ENCODE results near the gene KIF1A. TPM values are rescaled to one million over a fixed set of nuclear protein-coding genes. Genes with fewer than 3 reads are reported as not detected.

KIF1A gene
- total RNA-seq, 1 experiment from 2014 or later, result 279 TPM

DNA sequence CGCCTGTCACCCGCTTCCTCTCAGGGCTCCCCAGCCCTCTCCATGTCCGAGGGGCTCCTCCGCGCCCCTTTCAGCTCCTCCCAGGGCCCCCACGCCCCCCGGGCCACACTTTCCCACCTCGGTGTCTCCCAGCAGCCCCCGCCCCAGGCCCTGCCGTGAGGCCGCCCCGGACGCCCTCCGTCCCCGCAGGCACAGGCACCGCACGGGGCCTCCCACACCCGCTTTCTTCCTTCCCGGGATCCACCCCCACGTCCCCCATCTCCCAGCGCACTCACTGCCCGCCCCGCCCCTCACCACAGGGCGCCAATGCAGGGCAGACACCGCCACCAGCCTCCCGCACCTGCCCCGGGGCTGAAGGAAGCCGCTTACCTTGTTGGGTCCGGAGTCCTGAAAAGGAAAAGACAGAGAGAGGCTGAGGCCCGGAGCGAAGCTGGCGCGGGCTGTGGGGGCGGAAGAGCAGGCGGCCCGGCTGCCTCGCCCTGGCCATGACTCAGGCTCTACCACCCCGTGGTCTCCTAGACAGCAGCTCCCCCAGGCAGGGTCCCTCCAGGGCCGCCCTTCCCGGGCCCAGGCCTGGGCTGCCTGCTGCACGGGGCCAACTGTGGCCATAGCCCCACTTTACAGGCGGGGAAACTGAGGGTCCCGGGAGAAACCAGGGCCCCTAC lies 37.7 kb downstream of the KIF1A start:
- Mint-ChIP-seq H3K36me3 (peaks cover 13% of the 10 kb centered on the region; the same call in 1 of the 2 replicates), H3K9me3 (no peaks in the 10 kb centered on the region), H3K4me1 (no peaks in the 10 kb centered on the region), H3K4me3 (no peak overlapping the region), H3K27ac (no peak overlapping the region), H3K27me3 (ENCODE audit: low read depth) (no peaks in the 10 kb centered on the region)
- ChIA-PET POLR2A (interaction anchor here (1.4 kb wide), 1 partner anchor 10 kb away, joined by 3 read pairs; no protein-coding TSS in a partner anchor), CTCF (no interaction called here)
- TF ChIP-seq, protein P1, sequence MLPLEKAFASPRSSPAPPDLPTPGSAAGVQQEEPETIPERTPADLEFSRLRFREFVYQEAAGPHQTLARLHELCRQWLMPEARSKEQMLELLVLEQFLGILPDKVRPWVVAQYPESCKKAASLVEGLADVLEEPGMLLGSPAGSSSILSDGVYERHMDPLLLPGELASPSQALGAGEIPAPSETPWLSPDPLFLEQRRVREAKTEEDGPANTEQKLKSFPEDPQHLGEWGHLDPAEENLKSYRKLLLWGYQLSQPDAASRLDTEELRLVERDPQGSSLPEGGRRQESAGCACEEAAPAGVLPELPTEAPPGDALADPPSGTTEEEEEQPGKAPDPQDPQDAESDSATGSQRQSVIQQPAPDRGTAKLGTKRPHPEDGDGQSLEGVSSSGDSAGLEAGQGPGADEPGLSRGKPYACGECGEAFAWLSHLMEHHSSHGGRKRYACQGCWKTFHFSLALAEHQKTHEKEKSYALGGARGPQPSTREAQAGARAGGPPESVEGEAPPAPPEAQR (CRISPR knock-in tag; IDR thresholded peaks at IDR 0.05), result no peak
- TF ChIP-seq JAZF1 (CRISPR knock-in tag; IDR thresholded peaks at IDR 0.05) (no peak), KAT7 (CRISPR knock-in tag; IDR thresholded peaks at IDR 0.05; ENCODE audit: borderline replicate concordance) (no peak), ZNF232 (CRISPR knock-in tag; IDR thresholded peaks at IDR 0.05) (no peak), RORB (CRISPR knock-in tag; IDR thresholded peaks at IDR 0.05) (no peak), SMAD3 (CRISPR knock-in tag; IDR thresholded peaks at IDR 0.05; ENCODE audit: borderline replicate concordance) (no peak), ZMAT4 (CRISPR knock-in tag; IDR thresholded peaks at IDR 0.05) (no peak), FOXP1 (CRISPR knock-in tag; IDR thresholded peaks at IDR 0.05; ENCODE audit: borderline replicate concordance) (no peak), CREM (CRISPR knock-in tag; IDR thresholded peaks at IDR 0.05) (no peak), SMAD4 (CRISPR knock-in tag; IDR thresholded peaks at IDR 0.05) (no peak), NR3C1 (CRISPR knock-in tag; conservative IDR thresholded peaks at IDR 0.05; ENCODE audit: low read depth) (no peak), JUN (CRISPR knock-in tag; IDR thresholded peaks at IDR 0.05) (no peak), NR1H2 (CRISPR knock-in tag; IDR thresholded peaks at IDR 0.05) (no peak), NFATC4 (CRISPR knock-in tag; IDR thresholded peaks at IDR 0.05) (no peak), NFE2L1 (CRISPR knock-in tag; IDR thresholded peaks at IDR 0.05) (no peak)
- TF ChIP-seq, protein P2, sequence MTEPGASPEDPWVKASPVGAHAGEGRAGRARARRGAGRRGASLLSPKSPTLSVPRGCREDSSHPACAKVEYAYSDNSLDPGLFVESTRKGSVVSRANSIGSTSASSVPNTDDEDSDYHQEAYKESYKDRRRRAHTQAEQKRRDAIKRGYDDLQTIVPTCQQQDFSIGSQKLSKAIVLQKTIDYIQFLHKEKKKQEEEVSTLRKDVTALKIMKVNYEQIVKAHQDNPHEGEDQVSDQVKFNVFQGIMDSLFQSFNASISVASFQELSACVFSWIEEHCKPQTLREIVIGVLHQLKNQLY (CRISPR knock-in tag; IDR thresholded peaks at IDR 0.05), result no peak
- ATAC-seq (no peak), DNase-seq (ENCODE audit: low spot score) (no peak)

DNA sequence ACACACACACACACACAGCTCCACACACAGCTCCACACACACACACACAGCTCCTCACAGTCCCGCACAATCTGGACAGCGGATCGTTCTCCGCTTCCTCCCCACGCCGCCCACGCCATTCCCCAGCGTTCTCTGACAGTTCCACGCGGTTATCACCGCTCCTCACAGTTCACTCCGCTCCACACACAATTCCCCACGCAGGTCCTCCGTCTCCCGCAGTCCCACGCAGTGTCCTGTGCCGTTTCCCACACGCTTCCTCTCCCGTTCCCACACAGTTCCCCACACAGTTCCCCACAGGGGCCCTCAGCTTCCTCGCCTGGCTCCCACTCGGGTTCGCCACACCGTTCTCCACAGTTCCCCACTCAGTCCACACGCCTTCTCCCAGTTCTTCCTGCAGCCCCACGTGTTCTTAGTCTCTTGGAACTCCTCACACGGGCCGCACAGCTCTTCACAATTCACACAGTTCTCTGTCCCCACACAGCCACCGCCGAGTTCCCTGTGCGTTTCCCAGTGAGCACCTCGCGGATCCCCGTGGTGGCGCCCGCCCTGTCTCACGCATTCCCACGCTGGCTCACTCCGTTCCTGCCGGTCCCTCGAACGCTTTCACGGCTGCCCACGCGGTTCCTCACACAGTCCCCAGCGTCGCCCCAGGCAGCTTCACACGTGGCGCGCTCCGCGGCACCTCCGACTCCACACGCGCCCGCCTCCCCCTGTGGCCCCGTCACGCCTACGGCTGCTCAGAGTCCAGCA lies 38.4 kb downstream of the KIF1A start:
- POLR2A ChIA-PET, result interaction anchor here (0.5 to 1.4 kb wide), 2 partner anchors 10 to 25 kb away, joined by 3 read pairs; no protein-coding TSS in a partner anchor
- H3K27me3 Mint-ChIP-seq (ENCODE audit: low read depth), result no peaks in the 10 kb centered on the region
- DNase-seq (ENCODE audit: low spot score) (no peak), ATAC-seq (no peak)
- H3K27ac Mint-ChIP-seq, result no peak overlapping the region
- H3K4me3 Mint-ChIP-seq, result no peak overlapping the region
- no peaks in the 10 kb centered on the region for H3K4me1 Mint-ChIP-seq
- no peaks in the 10 kb centered on the region for H3K9me3 Mint-ChIP-seq
- H3K36me3 Mint-ChIP-seq, result peaks cover 11% of the 10 kb centered on the region; the same call in 1 of the 2 replicates
- CTCF ChIA-PET, result no interaction called here
- TF ChIP-seq PRRX2 (CRISPR knock-in tag; IDR thresholded peaks at IDR 0.05) (no peak), RORB (CRISPR knock-in tag; IDR thresholded peaks at IDR 0.05) (no peak), E2F5 (CRISPR knock-in tag; IDR thresholded peaks at IDR 0.05) (no peak), HMGXB4 (CRISPR knock-in tag; IDR thresholded peaks at IDR 0.05) (no peak), ZBTB21 (CRISPR knock-in tag; IDR thresholded peaks at IDR 0.05; ENCODE audit: borderline replicate concordance) (no peak), GABPB1 (CRISPR knock-in tag; IDR thresholded peaks at IDR 0.05) (no peak), ESRRA (CRISPR knock-in tag; IDR thresholded peaks at IDR 0.05; ENCODE audit: borderline replicate concordance) (no peak), MYBL2 (CRISPR knock-in tag; IDR thresholded peaks at IDR 0.05) (no peak), ZBTB43 (CRISPR knock-in tag; IDR thresholded peaks at IDR 0.05) (no peak), JAZF1 (CRISPR knock-in tag; IDR thresholded peaks at IDR 0.05) (no peak)
- TF ChIP-seq, protein P3, sequence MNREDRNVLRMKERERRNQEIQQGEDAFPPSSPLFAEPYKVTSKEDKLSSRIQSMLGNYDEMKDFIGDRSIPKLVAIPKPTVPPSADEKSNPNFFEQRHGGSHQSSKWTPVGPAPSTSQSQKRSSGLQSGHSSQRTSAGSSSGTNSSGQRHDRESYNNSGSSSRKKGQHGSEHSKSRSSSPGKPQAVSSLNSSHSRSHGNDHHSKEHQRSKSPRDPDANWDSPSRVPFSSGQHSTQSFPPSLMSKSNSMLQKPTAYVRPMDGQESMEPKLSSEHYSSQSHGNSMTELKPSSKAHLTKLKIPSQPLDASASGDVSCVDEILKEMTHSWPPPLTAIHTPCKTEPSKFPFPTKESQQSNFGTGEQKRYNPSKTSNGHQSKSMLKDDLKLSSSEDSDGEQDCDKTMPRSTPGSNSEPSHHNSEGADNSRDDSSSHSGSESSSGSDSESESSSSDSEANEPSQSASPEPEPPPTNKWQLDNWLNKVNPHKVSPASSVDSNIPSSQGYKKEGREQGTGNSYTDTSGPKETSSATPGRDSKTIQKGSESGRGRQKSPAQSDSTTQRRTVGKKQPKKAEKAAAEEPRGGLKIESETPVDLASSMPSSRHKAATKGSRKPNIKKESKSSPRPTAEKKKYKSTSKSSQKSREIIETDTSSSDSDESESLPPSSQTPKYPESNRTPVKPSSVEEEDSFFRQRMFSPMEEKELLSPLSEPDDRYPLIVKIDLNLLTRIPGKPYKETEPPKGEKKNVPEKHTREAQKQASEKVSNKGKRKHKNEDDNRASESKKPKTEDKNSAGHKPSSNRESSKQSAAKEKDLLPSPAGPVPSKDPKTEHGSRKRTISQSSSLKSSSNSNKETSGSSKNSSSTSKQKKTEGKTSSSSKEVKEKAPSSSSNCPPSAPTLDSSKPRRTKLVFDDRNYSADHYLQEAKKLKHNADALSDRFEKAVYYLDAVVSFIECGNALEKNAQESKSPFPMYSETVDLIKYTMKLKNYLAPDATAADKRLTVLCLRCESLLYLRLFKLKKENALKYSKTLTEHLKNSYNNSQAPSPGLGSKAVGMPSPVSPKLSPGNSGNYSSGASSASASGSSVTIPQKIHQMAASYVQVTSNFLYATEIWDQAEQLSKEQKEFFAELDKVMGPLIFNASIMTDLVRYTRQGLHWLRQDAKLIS (CRISPR knock-in tag; IDR thresholded peaks at IDR 0.05; ENCODE audit: borderline replicate concordance), result no peak
